GM12875 (cell line): ENCODE measurements around the gene KRT78.

ENCODE experiments used
- H3K4me3 ChIP-seq: one replicate; pipeline ENCODE4 v1.5.1; 2011; ENCODE audit warnings: low read depth, low read length, control low read depth
- TF ChIP-seq, protein P1 (sequence below): IDR thresholded peaks from 2 replicates; pipeline ENCODE4 v1.5.1; 2011; ENCODE audit warnings: low read depth, mild to moderate bottlenecking, control low read depth, inconsistent platforms, low read length, moderate library complexity, borderline replicate concordance; ENCODE audit not compliant: insufficient read depth

Gene KRT78

DNA sequence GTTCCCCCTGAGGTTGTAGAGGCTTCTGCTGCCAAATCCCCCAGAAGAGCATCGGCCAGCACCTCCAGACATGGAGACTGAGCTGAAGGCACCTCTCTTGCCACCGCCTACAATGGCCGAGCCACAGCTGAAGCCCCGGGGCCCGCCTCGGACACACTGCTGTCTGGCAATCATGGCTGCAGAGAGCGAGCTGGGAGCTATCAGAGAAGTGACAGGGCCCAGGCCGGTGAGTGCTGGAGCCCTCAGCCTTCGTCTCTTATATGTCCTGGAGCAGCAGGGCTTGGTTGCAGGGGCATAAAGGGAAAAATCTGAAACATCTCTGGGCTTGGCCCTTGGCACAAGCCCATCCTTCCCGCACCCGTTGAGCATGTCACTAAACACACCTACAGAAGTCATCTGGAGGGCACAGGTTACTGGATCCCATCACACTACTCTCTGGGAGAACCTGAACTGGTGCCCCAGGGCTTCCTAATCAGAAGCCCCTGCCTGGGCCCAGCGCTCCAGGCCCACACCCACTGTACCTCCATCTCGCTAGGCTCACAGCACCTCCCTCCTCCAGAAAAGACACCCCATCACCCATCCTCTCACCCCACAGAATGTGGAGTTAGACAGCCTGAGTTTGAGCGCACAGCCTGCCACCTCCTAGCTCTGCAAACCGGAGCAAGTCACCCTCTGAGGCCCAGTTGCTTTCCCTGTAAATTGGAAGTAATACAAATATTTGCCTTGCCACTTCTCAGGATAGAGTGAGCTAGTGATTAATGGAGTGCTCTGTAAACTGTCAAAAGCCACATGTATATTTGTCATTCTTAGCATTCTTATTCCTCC lies 34.7 kb downstream of the KRT78 start, which contains the start of gene KRT4:
Gene KRT4, minus strand, starts transcription at position 232 of the 825 bp plus-strand sequence. Its CDS starts 58 bp downstream, at position 174.
- no peak within 1 kb of the TSS for H3K4me3 ChIP-seq
- TF ChIP-seq, protein P1, sequence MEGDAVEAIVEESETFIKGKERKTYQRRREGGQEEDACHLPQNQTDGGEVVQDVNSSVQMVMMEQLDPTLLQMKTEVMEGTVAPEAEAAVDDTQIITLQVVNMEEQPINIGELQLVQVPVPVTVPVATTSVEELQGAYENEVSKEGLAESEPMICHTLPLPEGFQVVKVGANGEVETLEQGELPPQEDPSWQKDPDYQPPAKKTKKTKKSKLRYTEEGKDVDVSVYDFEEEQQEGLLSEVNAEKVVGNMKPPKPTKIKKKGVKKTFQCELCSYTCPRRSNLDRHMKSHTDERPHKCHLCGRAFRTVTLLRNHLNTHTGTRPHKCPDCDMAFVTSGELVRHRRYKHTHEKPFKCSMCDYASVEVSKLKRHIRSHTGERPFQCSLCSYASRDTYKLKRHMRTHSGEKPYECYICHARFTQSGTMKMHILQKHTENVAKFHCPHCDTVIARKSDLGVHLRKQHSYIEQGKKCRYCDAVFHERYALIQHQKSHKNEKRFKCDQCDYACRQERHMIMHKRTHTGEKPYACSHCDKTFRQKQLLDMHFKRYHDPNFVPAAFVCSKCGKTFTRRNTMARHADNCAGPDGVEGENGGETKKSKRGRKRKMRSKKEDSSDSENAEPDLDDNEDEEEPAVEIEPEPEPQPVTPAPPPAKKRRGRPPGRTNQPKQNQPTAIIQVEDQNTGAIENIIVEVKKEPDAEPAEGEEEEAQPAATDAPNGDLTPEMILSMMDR = no peak

DNA sequence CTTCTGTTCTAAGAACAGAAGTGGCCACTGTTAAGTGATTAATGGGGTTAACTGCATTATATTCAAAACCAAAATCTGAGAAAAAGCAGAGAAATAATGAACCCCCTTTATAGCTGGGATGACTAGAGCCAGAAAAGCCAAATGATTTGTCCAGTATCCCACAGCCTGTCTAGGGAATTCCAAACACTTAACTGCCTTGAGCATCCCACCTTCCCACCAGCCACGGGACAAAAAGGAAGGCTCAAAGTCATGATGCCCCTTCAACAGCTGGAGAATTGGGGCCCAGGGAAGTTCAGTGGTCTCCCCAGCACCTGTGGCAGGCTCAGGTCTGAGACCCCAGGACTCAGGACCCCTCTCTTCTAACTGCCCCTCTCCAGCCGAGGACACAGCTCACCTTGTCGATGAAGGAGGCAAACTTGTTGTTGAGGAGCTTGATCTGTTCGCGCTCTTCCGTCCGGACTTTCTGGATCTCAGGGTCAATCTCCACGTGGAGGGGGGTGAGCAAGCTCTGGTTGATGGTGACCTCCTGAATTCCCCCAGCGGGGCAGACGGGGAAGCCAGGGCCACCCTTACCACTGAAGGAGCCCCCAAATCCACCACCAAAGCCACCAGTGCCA lies 35.5 kb downstream of the KRT78 start:
- TF ChIP-seq, protein P1 = no peak
- no peak overlapping the region for H3K4me3 ChIP-seq

DNA sequence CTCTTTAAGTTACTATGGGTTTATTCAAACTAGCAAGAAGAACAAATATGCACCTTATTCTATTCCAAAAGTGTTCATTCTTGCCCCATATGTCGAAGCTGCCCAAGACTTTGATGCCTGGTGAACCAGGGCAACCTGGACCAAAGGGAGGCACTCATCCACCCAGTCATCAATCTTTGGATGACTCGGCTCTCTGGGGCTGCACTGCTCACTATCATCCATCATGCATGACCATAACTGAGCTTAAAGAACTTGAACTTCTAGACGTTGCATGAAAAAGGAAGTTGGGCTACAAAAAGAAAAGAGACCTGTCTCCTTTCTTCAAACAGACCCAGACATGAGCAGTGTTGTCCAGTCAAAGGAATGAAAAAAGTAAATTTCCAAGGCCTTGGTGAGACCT lies 36.0 kb downstream of the KRT78 start:
- TF ChIP-seq, protein P1 = no peak
- H3K4me3 ChIP-seq = no peak overlapping the region

DNA sequence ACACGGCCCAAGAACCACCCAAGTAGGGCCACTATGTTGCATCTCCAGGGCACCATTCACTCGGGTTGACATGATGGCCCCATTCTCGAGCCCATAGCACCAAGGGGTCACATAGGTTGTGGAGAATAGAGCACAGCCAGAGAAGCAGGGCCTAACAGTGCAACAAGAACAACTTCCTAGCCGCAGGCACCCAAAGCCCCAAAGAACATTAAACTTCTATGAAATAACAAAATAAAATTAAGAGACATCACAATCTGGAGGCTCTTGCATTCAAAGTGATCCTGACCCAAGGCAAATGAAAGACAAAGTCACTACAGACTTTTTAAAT lies 36.8 kb downstream of the KRT78 start:
- TF ChIP-seq, protein P1 = no peak
- H3K4me3 ChIP-seq = no peak overlapping the region

GRCh38 chr12:52811191-52812072 lies 37.4 kb downstream of the KRT78 start:
- TF ChIP-seq, protein P1 = no peak
- H3K4me3 ChIP-seq = no peak overlapping the region

DNA sequence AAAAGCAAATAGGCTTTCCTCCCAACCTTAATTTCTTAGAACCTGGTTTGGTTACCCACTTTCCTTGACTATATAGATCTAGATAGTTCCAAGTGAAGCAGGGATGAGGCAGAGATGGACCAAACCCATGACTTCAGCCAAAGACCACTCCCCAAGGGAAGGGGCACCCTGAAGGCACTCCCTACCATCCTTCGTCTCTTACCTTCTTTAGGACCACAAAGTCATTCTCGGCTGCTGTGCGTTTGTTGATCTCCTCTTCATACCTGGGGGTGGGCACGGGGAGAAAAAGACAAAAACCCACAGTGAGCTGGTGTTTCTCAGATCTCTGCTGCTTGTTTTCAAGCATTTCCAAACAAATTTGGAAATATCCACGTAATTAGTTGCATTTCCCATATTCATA lies 38.2 kb downstream of the KRT78 start:
- H3K4me3 ChIP-seq = no peak overlapping the region
- TF ChIP-seq, protein P1 = no peak

- no peak overlapping the region for H3K4me3 ChIP-seq
- TF ChIP-seq, protein P1 = no peak
Measured at GRCh38 chr12:52809166-52809565, 39.6 kb downstream of the KRT78 start.
